ENCODE measurements around the gene IPCEF1. TPM values are rescaled to one million over a fixed set of nuclear protein-coding genes. Genes with fewer than 3 reads are reported as not detected.
"Not testable (repeated sequence)": the region's sequence is repeated elsewhere in the genome, so short reads cannot be mapped to it uniquely, and the experiment has no call there.

The IPCEF1 gene
- total RNA-seq, 6 experiments from 2014 or later: 0.31 TPM; not detected in 5

DNA sequence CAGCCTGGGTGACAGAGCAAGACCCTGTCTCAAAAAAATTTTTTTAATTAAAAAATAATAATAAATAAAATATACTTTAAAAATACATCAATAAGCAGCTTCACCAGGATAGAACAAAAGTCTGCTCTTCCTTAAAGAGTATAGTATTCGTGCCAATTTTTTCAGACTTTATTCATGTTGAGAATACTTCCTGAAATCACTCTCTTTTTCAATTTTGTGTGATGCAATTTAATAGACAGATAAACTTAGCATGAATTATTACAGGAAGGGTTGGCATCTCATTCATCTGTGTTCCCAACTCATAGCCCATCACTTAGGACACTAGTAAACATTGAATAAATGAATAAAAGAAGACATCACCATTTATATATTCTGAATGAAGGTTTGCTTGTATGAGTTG is 52.4 kb downstream of the IPCEF1 start:
- Mint-ChIP-seq H3K27ac (no peak overlapping the region), H3K9me3 (no peaks in the 10 kb centered on the region), H3K4me3 (no peak overlapping the region), H3K4me1 (ENCODE audit: low read depth) (peaks cover 39% of the 10 kb centered on the region), H3K36me3 (ENCODE audit: low read depth) (peaks cover 4% of the 10 kb centered on the region), H3K27me3 (ENCODE audit: insufficient read depth) (peaks cover 2% of the 10 kb centered on the region)
- TF ChIP-seq CTCF (IDR thresholded peaks at IDR 0.05): no peak
- DNase-seq: no peak

DNA sequence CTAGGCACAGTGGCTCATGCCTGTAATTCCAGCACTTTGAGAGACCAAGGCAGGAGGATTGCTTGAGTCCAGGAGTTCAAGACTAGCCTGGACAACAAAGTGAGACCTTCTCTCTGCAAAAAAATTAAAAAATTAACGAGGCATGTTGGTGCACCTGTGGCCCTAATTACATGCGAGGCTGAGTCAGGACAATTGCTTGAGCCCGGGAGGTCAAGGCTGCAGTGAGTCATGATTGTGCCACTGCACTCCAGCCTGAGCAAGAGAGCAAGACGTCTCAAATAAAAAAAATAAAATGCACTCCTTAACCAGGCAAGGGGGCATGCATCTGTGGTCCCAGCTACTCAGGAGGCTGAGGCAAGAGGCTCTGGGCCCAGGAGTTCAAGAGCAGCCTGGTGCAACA is 53.0 kb downstream of the IPCEF1 start:
- H3K9me3 Mint-ChIP-seq; H3K4me3 Mint-ChIP-seq; H3K36me3 Mint-ChIP-seq (ENCODE audit: low read depth); H3K27me3 Mint-ChIP-seq (ENCODE audit: insufficient read depth): not testable (repeated sequence)
- Mint-ChIP-seq H3K27ac (peak overlapping the region; percentile 1; the same call in 1 of the 2 replicates), H3K4me1 (ENCODE audit: low read depth) (peaks cover 40% of the 10 kb centered on the region)
- peak; percentile 63 for DNase-seq

- Mint-ChIP-seq H3K27ac (peak overlapping the region; percentile 72), H3K27me3 (ENCODE audit: insufficient read depth) (peaks cover 2% of the 10 kb centered on the region)
Observed at GRCh38 chr6:154301839-154302752, 54.5 kb downstream of the IPCEF1 start.

DNA sequence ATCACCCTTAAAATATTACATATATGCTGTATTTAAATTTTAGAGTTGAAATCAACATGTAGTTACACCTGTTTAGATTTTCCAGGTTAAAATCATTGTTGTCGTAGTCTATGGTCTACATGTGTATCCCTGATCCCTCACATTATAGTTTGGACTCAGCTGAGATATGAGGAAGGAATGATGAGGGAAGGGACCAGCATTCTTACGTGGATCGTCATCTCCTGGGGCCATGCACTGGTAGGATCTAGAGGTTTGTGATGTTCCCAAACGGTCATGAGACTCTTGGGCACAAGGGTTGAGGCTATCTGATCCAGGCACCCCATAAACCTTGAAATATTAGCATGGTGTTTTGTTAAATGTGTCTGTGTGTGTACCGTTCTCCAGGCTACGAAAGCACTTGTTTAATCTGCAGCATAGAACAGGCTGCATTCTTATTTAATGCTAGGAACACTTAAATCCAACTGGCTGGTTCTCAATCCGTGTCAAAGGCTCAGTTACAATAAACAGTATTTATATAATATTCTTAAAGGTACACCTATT is 55.4 kb downstream of the IPCEF1 start:
- no peaks in the 10 kb centered on the region for H3K36me3 Mint-ChIP-seq (ENCODE audit: low read depth)
- DNase-seq: peak; percentile 9
- peaks cover under 1% of the 10 kb centered on the region for H3K27me3 Mint-ChIP-seq (ENCODE audit: insufficient read depth)
- H3K4me3 Mint-ChIP-seq: peak overlapping the region; percentile 58; the same call in 1 of the 2 replicates
- H3K9me3 Mint-ChIP-seq: no peaks in the 10 kb centered on the region
- TF ChIP-seq CTCF (IDR thresholded peaks at IDR 0.05): no peak
- peak overlapping the region; percentile 31; the same call in 1 of the 2 replicates for H3K27ac Mint-ChIP-seq
- peaks cover 53% of the 10 kb centered on the region for H3K4me1 Mint-ChIP-seq (ENCODE audit: low read depth)

More at GRCh38 chr6:154301839-154302752, 54.5 kb downstream of the IPCEF1 start:
- Mint-ChIP-seq H3K36me3 (ENCODE audit: low read depth) (peaks cover under 1% of the 10 kb centered on the region), H3K4me3 (peak overlapping the region; percentile 53; the same call in 1 of the 2 replicates), H3K9me3 (no peaks in the 10 kb centered on the region), H3K4me1 (ENCODE audit: low read depth) (peaks cover 53% of the 10 kb centered on the region)
- TF ChIP-seq CTCF (IDR thresholded peaks at IDR 0.05): no peak
- DNase-seq: peak; percentile 77

GRCh38 chr6:154298297-154298696 is 58.3 kb downstream of the IPCEF1 start:
- H3K9me3 Mint-ChIP-seq: no peaks in the 10 kb centered on the region
- H3K36me3 Mint-ChIP-seq (ENCODE audit: low read depth): no peaks in the 10 kb centered on the region
- peak overlapping the region; percentile 7; the same call in 1 of the 2 replicates for H3K27ac Mint-ChIP-seq
- peaks cover 2% of the 10 kb centered on the region for H3K27me3 Mint-ChIP-seq (ENCODE audit: insufficient read depth)
- DNase-seq: peak; percentile 26
- peaks cover 52% of the 10 kb centered on the region for H3K4me1 Mint-ChIP-seq (ENCODE audit: low read depth)
- no peak for TF ChIP-seq CTCF (IDR thresholded peaks at IDR 0.05)
- no peak overlapping the region for H3K4me3 Mint-ChIP-seq

DNA sequence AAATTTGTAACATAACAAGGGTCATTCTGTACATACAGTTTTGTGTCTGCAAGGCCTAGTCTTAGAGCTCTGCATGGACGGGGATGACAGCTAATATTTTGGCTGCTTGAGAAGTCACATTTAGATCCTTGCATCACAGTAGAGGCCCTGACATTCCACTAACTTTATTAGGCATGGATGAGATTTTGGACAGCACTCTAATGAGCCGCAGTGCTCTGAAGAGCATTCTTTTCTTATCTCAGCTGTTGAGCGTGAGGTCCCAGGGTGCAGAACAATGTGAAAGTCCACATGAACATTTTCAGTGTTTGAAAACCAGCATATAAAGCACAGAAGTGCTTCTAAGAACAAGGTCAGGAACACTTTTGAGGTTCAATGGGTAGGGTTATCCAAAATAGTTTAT is 58.9 kb downstream of the IPCEF1 start:
- no peak for DNase-seq
- H3K9me3 Mint-ChIP-seq: no peaks in the 10 kb centered on the region
- no peak for TF ChIP-seq CTCF (IDR thresholded peaks at IDR 0.05)
- H3K4me3 Mint-ChIP-seq: no peak overlapping the region
- H3K36me3 Mint-ChIP-seq (ENCODE audit: low read depth): no peaks in the 10 kb centered on the region
- H3K4me1 Mint-ChIP-seq (ENCODE audit: low read depth): peaks cover 52% of the 10 kb centered on the region
- 0 out of 2 replicates have a peak overlapping the region, but pooled peaks have one; percentile 24 for H3K27ac Mint-ChIP-seq
- H3K27me3 Mint-ChIP-seq (ENCODE audit: insufficient read depth): peaks cover 2% of the 10 kb centered on the region
